CD8-positive, alpha-beta memory T cell (primary cell): ENCODE measurements around the gene ABR. TPM values are rescaled to one million over a fixed set of nuclear protein-coding genes. Genes with fewer than 3 reads are reported as not detected.

Experiments used
- CTCF ChIA-PET: fragments of 350-600 bp; sonication (Branson Sonifier 250); formaldehyde crosslinking; loops from one replicate; lab custom pipeline; 2021; ENCODE audit warnings: antibody characterized with exemption; lab: Charles Lee
- POLR2A ChIA-PET: fragments of 350-600 bp; sonication (Branson Sonifier 250); formaldehyde crosslinking; loops from one replicate; lab custom pipeline; 2021; ENCODE audit warnings: antibody characterized with exemption; lab: Charles Lee
- DNase-seq, 5 donors: peaks; one replicate each; pipeline versions ENCODE4 v3.0.0 to v3.0.0-alpha.2; 2020 to 2022; ENCODE audit warnings: mixed read lengths in 1 of 5
- H3K27ac ChIP-seq: one replicate; pipeline ENCODE4 v1.7.0; 2013; ENCODE audit warnings: low read depth, mild to moderate bottlenecking, low read length, moderate library complexity
- H3K27me3 ChIP-seq: 2 replicates; pipeline ENCODE4 v1.7.0; 2013; ENCODE audit warnings: low read length, mild to moderate bottlenecking; ENCODE audit not compliant: insufficient read depth, poor library complexity, severe bottlenecking
- H3K36me3 ChIP-seq: 2 replicates; pipeline ENCODE4 v1.7.0; 2013; ENCODE audit warnings: mild to moderate bottlenecking, low read length, moderate library complexity; ENCODE audit not compliant: insufficient read depth
- H3K4me1 ChIP-seq: 2 replicates; pipeline ENCODE4 v1.7.0; 2013; ENCODE audit warnings: mild to moderate bottlenecking, low read length, moderate library complexity; ENCODE audit not compliant: insufficient read depth
- H3K4me3 ChIP-seq: 2 replicates; pipeline ENCODE4 v1.7.0; 2013; ENCODE audit warnings: mild to moderate bottlenecking, low read length
- H3K9me3 ChIP-seq: 2 replicates; pipeline ENCODE4 v1.7.0; 2013; ENCODE audit warnings: mild to moderate bottlenecking, low read length
- H3K27ac Mint-ChIP-seq, 8 donors: one replicate each; pipeline ENCODE4 v1.8.0; 2020 to 2021; ENCODE audit warnings: mixed read lengths in 8 of 8, mild to moderate bottlenecking in 6 of 8, inconsistent platforms in 3 of 8, moderate library complexity in 3 of 8
- H3K27me3 Mint-ChIP-seq, 2 donors: one replicate each; pipeline ENCODE4 v1.8.0; 2020 to 2021; ENCODE audit warnings: mixed read lengths in 2 of 2, mild to moderate bottlenecking in 1 of 2, moderate library complexity in 1 of 2
- H3K36me3 Mint-ChIP-seq, 3 donors: one replicate each; pipeline ENCODE4 v1.8.0; 2020 to 2021; ENCODE audit warnings: mixed read lengths in 3 of 3, inconsistent platforms in 1 of 3, mild to moderate bottlenecking in 1 of 3
- H3K4me1 Mint-ChIP-seq, 3 donors: one replicate each; pipeline ENCODE4 v1.8.0; 2020 to 2021; ENCODE audit warnings: mixed read lengths in 3 of 3, inconsistent platforms in 1 of 3, mild to moderate bottlenecking in 1 of 3
- H3K4me3 Mint-ChIP-seq, 7 donors: one replicate each; pipeline ENCODE4 v1.8.0; 2020 to 2021; ENCODE audit warnings: mixed read lengths in 7 of 7, mild to moderate bottlenecking in 6 of 7, moderate library complexity in 4 of 7, inconsistent platforms in 2 of 7
- H3K9me3 Mint-ChIP-seq, 5 donors: one replicate each; pipeline ENCODE4 v1.8.0; 2020 to 2022; ENCODE audit warnings: mixed read lengths in 5 of 5, mild to moderate bottlenecking in 3 of 5, moderate library complexity in 2 of 5, inconsistent platforms in 1 of 5
- polyA plus RNA-seq: library from polyadenylated mRNA; unstranded; fragments of 300-500 nt; fragmentation: Illumina TruSeq; gene quantifications from one replicate; pipeline ENCODE4 v1.2.3, GENCODE V29; 2021
- total RNA-seq, 2 experiments: library from RNA; stranded (reverse); gene quantifications; one replicate each; pipeline ENCODE4 v1.2.3, GENCODE V29; 2021

Gene ABR
- total and polyA plus RNA-seq, 3 experiments from 2014 or later = 26.9 to 60.8 (median 60.4) TPM

DNA sequence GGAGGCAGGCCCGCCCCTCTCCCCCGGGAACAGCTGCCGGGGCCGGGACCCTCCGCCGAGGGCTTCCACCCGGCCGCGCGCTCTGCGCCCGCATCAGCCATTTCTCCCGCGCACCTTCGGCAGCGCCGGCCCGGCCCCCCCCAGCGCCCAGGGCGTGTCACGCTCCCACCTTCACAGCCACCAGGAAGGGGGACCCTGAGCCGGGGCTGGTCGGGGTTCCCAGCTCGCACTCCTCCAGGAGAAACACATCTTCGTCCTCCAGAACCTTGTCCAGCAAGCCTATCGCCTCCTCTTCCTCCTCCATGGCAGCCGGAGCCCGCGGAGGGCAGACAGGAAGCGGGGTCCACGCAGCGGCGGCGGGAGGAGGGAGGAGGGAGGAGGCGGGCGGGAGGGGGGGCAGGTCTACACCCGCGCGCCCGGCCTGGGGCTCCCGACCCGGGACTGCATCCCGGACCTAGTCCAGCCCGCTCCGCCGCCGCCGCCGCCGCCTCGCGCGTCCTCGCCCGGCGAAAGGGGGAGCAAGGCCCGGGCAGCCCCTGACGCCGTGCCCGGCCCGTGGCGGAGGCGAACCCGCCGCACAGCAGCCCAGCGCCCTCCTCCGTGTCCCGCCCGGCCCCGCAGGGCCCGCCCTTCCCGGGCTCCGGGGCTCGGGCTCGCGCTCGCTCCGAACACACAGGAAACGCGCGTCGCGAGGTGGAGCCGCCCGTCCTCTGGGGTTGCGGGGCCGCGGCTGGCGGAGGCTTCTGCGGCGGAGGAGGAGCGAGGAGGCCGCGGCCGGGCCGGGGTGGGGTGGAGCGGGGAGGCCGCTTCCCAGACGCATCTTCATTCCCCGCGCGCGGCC lies 70.8 kb downstream of the ABR start:
- peaks cover 0 to 3% (median 1%) of the 10 kb centered on the region in 3 donors for H3K36me3 Mint-ChIP-seq
- peak overlapping the region; percentile 77 to 99 (median 89) for H3K27ac Mint-ChIP-seq
- ChIA-PET CTCF (interaction anchor here (1.2 to 1.5 kb wide), 2 partner anchors 12 to 14 kb away, joined by 3 to 4 read pairs; no protein-coding TSS in a partner anchor), POLR2A (interaction anchor here (0.7 kb wide), 1 partner anchor 120 kb away, joined by 3 read pairs; no protein-coding TSS in a partner anchor)
- Histone ChIP-seq H3K27me3 (no peaks in the 10 kb centered on the region), H3K36me3 (no peaks in the 10 kb centered on the region), H3K4me3 (peak overlapping the region; percentile 49), H3K4me1 (peaks cover 24% of the 10 kb centered on the region), H3K9me3 (no peaks in the 10 kb centered on the region), H3K27ac (peak overlapping the region; percentile 64)
- no peaks in the 10 kb centered on the region for H3K27me3 Mint-ChIP-seq
- peak; percentile 59 to 81 (median 75) for DNase-seq
- H3K9me3 Mint-ChIP-seq = no peaks in the 10 kb centered on the region
- H3K4me3 Mint-ChIP-seq = peak overlapping the region; percentile 81 to 95 (median 87)
- peaks cover 26 to 56% (median 41%) of the 10 kb centered on the region in 3 donors for H3K4me1 Mint-ChIP-seq

DNA sequence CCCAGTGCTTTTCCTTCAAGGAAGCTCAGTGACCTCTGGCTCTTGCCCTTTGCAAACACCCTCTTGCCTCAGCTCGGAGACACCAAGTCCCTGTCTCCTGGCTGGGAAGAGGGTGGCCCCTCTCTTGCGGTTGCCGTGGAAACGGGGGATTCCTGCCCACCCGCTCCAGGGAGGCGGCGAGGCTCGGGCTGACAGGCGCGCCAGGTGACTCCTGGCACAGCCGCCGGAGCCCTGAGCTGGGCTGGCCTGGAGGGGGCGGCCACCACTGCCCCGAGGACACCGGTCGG lies 71.4 kb downstream of the ABR start:
- Histone ChIP-seq H3K27me3 (no peaks in the 10 kb centered on the region), H3K4me1 (peaks cover 24% of the 10 kb centered on the region), H3K9me3 (no peaks in the 10 kb centered on the region), H3K36me3 (no peaks in the 10 kb centered on the region), H3K27ac (peak overlapping the region; percentile 64), H3K4me3 (peak overlapping the region; percentile 49)
- Mint-ChIP-seq H3K9me3 (no peaks in the 10 kb centered on the region), H3K4me1 (peaks cover 26 to 61% (median 41%) of the 10 kb centered on the region in 3 donors), H3K27me3 (no peaks in the 10 kb centered on the region), H3K27ac (peak overlapping the region; percentile 45 to 88 (median 72)), H3K36me3 (peaks cover 0 to 7% (median 1%) of the 10 kb centered on the region in 3 donors), H3K4me3 (peak overlapping the region; percentile 69 to 81 (median 76))
- CTCF ChIA-PET = interaction anchor here (1.2 to 1.5 kb wide), 2 partner anchors 12 to 14 kb away, joined by 3 to 4 read pairs; no protein-coding TSS in a partner anchor
- peak in 2 of 5 donors; percentile 12 to 21 for DNase-seq
- POLR2A ChIA-PET = interaction anchor here (0.7 to 1.3 kb wide), 2 partner anchors 90 to 120 kb away, joined by 3 to 5 read pairs; no protein-coding TSS in a partner anchor

DNA sequence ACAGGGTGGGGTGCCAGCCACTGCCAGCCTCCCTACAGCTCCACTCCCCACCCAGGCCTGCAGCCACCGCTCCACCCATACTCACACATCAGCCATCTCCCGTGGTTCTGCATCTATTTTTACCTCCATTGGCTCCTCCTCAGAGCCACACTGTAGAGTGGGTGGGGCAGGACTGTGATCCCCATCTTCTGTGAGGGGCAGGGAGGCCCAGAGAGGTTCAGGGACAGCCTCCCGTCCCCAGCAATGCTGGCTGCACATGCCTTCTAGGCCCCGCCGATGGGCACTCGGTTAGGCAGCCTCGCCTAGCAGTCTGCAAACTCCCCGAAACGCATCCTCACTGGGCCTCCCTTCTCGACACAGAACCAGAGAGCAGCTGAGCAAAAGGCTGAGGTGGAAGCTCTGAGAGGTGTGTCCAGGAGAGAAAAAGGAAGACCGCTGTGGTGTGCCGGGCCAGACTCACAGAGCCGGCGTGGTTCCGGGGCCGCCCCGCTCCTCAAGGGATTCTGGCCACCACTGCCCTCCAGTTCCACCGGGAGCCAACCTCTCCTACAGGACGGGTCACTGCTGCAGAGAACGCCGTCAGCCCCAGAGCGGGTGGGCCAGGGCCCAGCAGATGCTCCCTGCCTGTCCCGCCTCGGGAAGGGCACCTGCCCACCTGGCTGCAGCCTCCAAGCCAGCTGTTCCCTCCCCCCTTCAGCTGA lies 71.9 kb downstream of the ABR start:
- Histone ChIP-seq H3K27ac (peak overlapping the region; percentile 64), H3K36me3 (no peaks in the 10 kb centered on the region), H3K9me3 (no peaks in the 10 kb centered on the region), H3K4me3 (peak overlapping the region; percentile 49), H3K4me1 (peaks cover 24% of the 10 kb centered on the region), H3K27me3 (no peaks in the 10 kb centered on the region)
- Mint-ChIP-seq H3K27ac (peak overlapping the region; percentile 45 to 88 (median 80)), H3K27me3 (no peaks in the 10 kb centered on the region), H3K4me3 (peak overlapping the region; percentile 69 to 81 (median 76)), H3K36me3 (peaks cover 0 to 7% (median 1%) of the 10 kb centered on the region in 3 donors), H3K4me1 (peaks cover 26 to 63% (median 41%) of the 10 kb centered on the region in 3 donors), H3K9me3 (no peaks in the 10 kb centered on the region)
- POLR2A ChIA-PET = interaction anchor here (1.3 kb wide), 1 partner anchor 91 kb away, joined by 5 read pairs; no protein-coding TSS in a partner anchor
- CTCF ChIA-PET = interaction anchor here (1.2 to 1.5 kb wide), 2 partner anchors 11 to 15 kb away, joined by 3 to 4 read pairs; no protein-coding TSS in a partner anchor
- peak in 2 of 5 donors; percentile 25 to 56 for DNase-seq

DNA sequence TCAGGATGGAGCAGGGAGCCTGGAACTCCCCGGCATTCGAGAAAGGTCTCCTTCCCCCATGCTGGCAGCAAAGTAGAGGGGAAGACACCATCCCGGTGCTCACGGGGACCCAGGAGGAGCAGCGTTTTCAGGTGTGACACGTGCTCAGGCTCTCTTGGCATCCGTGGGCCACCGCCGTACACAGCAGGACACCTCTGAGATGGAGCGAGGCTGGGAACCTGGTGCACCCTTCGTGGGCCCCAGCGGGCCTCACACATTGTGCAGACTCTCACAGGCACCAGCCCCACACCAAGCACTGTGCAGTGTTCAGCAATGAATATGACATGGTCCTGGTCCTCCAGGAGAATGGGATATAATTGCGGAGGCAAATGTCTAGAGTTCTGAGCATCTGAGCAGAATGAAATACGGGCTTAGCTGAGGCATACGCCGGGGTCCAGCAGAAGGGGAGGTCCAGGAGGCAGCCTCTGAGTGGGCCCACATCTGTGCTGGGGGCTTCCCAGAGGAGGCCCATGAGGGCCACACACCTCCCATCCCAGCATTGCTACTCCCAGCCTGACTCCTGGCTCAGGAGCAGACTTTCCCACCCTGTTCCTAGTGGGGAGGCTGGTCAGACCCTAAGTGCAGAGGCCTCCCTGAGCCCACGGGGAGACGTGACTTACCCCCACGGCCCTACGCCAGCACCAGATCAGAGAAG lies 72.6 kb downstream of the ABR start:
- Mint-ChIP-seq H3K36me3 (peaks cover 0 to 8% (median 1%) of the 10 kb centered on the region in 3 donors), H3K27ac (peak overlapping the region; percentile 7 to 88 (median 72)), H3K9me3 (no peaks in the 10 kb centered on the region), H3K27me3 (no peaks in the 10 kb centered on the region), H3K4me3 (peak overlapping the region; percentile 69 to 81 (median 76)), H3K4me1 (peaks cover 28 to 64% (median 43%) of the 10 kb centered on the region in 3 donors)
- no peak for DNase-seq
- no peak overlapping the region for H3K4me3 ChIP-seq
- no peak overlapping the region for H3K27ac ChIP-seq
- H3K9me3 ChIP-seq = no peaks in the 10 kb centered on the region
- POLR2A ChIA-PET = interaction anchor here (0.5 to 1.3 kb wide), 2 partner anchors 91 to 107 kb away, joined by 3 to 5 read pairs; no protein-coding TSS in a partner anchor
- CTCF ChIA-PET = no interaction called here
- peaks cover 24% of the 10 kb centered on the region for H3K4me1 ChIP-seq
- H3K36me3 ChIP-seq = no peaks in the 10 kb centered on the region
- H3K27me3 ChIP-seq = no peaks in the 10 kb centered on the region

DNA sequence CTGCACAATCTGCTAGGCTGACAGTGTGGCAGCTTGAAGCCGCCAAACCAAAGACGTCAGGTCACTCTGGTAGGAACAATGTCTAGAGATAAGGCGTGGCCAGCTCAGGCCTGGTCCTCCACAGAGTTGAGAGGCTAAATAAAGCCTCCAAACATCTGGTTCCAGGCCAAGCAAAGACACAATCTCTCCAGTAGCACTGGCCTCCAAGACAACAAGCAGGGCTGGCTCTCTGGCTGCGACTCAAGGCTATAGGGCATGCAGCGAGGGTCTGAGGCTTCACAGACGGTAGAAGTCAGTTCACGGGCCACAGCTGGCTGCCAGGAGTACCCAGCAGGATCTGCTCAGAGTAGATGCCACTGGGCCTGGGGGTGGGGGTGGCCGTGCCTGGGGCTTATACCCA lies 75.6 kb downstream of the ABR start:
- Histone ChIP-seq H3K36me3 (peaks cover 5% of the 10 kb centered on the region), H3K4me3 (no peak overlapping the region), H3K27me3 (no peaks in the 10 kb centered on the region), H3K4me1 (peaks cover 12% of the 10 kb centered on the region), H3K9me3 (no peaks in the 10 kb centered on the region), H3K27ac (no peak overlapping the region)
- H3K27ac Mint-ChIP-seq = peak overlapping the region in 1 of 8 donors; percentile 8
- POLR2A ChIA-PET = no interaction called here
- no peaks in the 10 kb centered on the region for H3K9me3 Mint-ChIP-seq
- CTCF ChIA-PET = no interaction called here
- no peak overlapping the region for H3K4me3 Mint-ChIP-seq
- H3K4me1 Mint-ChIP-seq = peaks cover 24 to 49% (median 45%) of the 10 kb centered on the region in 3 donors
- DNase-seq = no peak
- peaks cover 3 to 28% (median 4%) of the 10 kb centered on the region in 3 donors for H3K36me3 Mint-ChIP-seq
- H3K27me3 Mint-ChIP-seq = no peaks in the 10 kb centered on the region

DNA sequence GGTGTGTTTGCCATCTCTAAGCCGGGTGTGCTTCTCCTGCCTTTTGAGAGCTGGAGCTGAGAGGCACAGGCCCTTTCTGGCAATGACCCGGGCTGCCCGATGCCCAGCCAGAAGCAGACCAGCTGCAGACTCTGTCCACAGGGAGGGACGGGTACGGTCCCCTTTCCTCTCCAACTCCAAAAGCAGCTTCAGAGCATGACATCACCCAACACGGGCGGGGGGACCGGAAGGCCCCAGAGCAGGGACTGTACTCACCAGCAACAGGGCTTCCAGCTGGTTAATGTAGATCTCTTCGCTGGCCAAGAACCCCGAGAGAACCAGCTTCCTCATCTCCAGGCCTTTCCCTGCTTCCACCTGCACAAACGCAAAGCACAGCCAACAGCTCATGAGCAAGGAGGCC lies 79.4 kb downstream of the ABR start:
- ChIA-PET CTCF (no interaction called here), POLR2A (interaction anchor here (0.5 kb wide), 2 partner anchors 91 to 214 kb away, joined by 3 to 5 read pairs; no protein-coding TSS in a partner anchor)
- Mint-ChIP-seq H3K4me1 (peaks cover 28 to 47% (median 43%) of the 10 kb centered on the region in 3 donors), H3K27me3 (no peaks in the 10 kb centered on the region), H3K27ac (peak overlapping the region in 1 of 8 donors; percentile 41), H3K4me3 (no peak overlapping the region), H3K36me3 (peaks cover 5 to 45% (median 9%) of the 10 kb centered on the region in 3 donors), H3K9me3 (no peaks in the 10 kb centered on the region)
- no peaks in the 10 kb centered on the region for H3K27me3 ChIP-seq
- no peak overlapping the region for H3K27ac ChIP-seq
- H3K4me3 ChIP-seq = no peak overlapping the region
- H3K4me1 ChIP-seq = peaks cover 13% of the 10 kb centered on the region
- H3K9me3 ChIP-seq = no peaks in the 10 kb centered on the region
- H3K36me3 ChIP-seq = peaks cover 7% of the 10 kb centered on the region
- DNase-seq = no peak

DNA sequence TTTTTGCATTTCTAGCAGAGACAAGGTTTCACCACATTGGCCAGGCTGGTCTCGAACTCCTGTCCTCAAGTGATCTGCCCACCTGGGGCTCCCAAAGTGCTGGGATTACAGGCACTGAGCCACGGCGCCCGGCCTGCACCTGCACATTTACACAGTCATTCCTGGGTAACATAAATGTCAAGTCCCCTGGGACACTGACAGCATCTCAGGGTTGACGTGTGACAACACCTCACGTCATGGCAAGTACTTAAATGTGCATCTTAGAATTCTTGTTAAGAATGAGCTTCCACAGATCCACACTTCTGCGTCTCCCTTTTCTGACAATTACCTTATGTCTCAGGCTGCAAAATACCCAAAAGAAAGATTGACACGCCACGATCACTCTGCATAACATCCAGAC lies 80.5 kb downstream of the ABR start:
- Mint-ChIP-seq H3K4me1 (peaks cover 30 to 53% (median 44%) of the 10 kb centered on the region in 3 donors), H3K36me3 (peaks cover 5 to 56% (median 11%) of the 10 kb centered on the region in 3 donors), H3K27ac (peak overlapping the region in 3 of 8 donors; percentile 43 to 76 (median 72)), H3K4me3 (peak overlapping the region in 1 of 7 donors; percentile 32), H3K9me3 (no peaks in the 10 kb centered on the region), H3K27me3 (no peaks in the 10 kb centered on the region)
- peaks cover 13% of the 10 kb centered on the region for H3K4me1 ChIP-seq
- H3K36me3 ChIP-seq = peaks cover 7% of the 10 kb centered on the region
- POLR2A ChIA-PET = interaction anchor here (0.6 kb wide), 1 partner anchor 94 kb away, joined by 4 read pairs; no protein-coding TSS in a partner anchor
- no peak overlapping the region for H3K27ac ChIP-seq
- no peaks in the 10 kb centered on the region for H3K9me3 ChIP-seq
- no peak for DNase-seq
- H3K4me3 ChIP-seq = no peak overlapping the region
- CTCF ChIA-PET = no interaction called here
- no peaks in the 10 kb centered on the region for H3K27me3 ChIP-seq
